Fibroblast of lung (primary cell): ENCODE measurements around the gene KCNJ6. TPM values are rescaled to one million over a fixed set of nuclear protein-coding genes. Genes with fewer than 3 reads are reported as not detected.

Experiments used
- DNase-seq, 2 donors: peaks; one replicate each; pipeline versions ENCODE4 v3.0.0 to v3.0.0-alpha.2; 2010; ENCODE audit warnings: low read depth in 2 of 2
- H2AFZ ChIP-seq: 2 replicates; pipeline ENCODE4 v1.5.1; 2012; ENCODE audit warnings: low read length, control low read depth, inconsistent platforms
- H3K27ac ChIP-seq: 2 replicates; pipeline ENCODE4 v1.5.1; 2011; ENCODE audit warnings: low read length, control low read depth; ENCODE audit not compliant: insufficient read depth
- H3K27me3 ChIP-seq: 2 replicates; pipeline ENCODE4 v1.5.1; 2011; ENCODE audit warnings: mild to moderate bottlenecking, low read length; ENCODE audit not compliant: control insufficient read depth, insufficient read depth
- H3K36me3 ChIP-seq: 2 replicates; pipeline ENCODE4 v1.5.1; 2011; ENCODE audit warnings: low read length; ENCODE audit not compliant: control insufficient read depth, insufficient read depth
- H3K4me1 ChIP-seq: 2 replicates; pipeline ENCODE4 v1.5.1; 2011; ENCODE audit warnings: low read length; ENCODE audit not compliant: control insufficient read depth, insufficient read depth; ENCODE audit errors: extremely low read depth
- H3K4me2 ChIP-seq: 2 replicates; pipeline ENCODE4 v1.5.1; 2011; ENCODE audit warnings: low read length, control low read depth; ENCODE audit not compliant: insufficient read depth; ENCODE audit errors: extremely low read depth
- H3K4me3 ChIP-seq, 4 experiments: fragments of 200-600 bp in 1 of 4; sonication (generic) in 1 of 4; replicated peaks in 1 of 4; 2 replicates each; pipeline ENCODE4 v1.5.1; 2011 to 2016; ENCODE audit warnings: low read length in 4 of 4, low read depth in 3 of 4, mild to moderate bottlenecking in 3 of 4, control low read depth in 2 of 4, inconsistent platforms in 1 of 4, mixed read lengths in 1 of 4; ENCODE audit not compliant: insufficient read depth in 1 of 4; ENCODE audit errors: control extremely low read depth in 1 of 4
- H3K79me2 ChIP-seq: 2 replicates; pipeline ENCODE4 v1.5.1; 2012; ENCODE audit warnings: mild to moderate bottlenecking, low read length, inconsistent platforms; ENCODE audit not compliant: control insufficient read depth, insufficient read depth
- H3K9ac ChIP-seq: 2 replicates; pipeline ENCODE4 v1.5.1; 2011; ENCODE audit warnings: mild to moderate bottlenecking, low read length, control low read depth; ENCODE audit not compliant: insufficient read depth
- H3K9me3 ChIP-seq: 2 replicates; pipeline ENCODE4 v1.5.1; 2012; ENCODE audit warnings: low read depth, low read length; ENCODE audit not compliant: control insufficient read depth, insufficient read depth
- H4K20me1 ChIP-seq: 2 replicates; pipeline ENCODE4 v1.5.1; 2011; ENCODE audit warnings: low read length; ENCODE audit not compliant: control insufficient read depth, insufficient read depth; ENCODE audit errors: extremely low read depth
- EZH2 ChIP-seq: IDR thresholded peaks from 2 replicates; pipeline ENCODE4 v1.5.1; 2012; ENCODE audit warnings: low read length, control low read depth, mild to moderate bottlenecking; ENCODE audit errors: missing control alignments
- polyA plus RNA-seq, 2 donors: library from polyadenylated mRNA; depleted of rRNA in 1 of 2; stranded (reverse) in 1 of 2; unstranded in 1 of 2; fragments of >200 nt; gene quantifications; 2 replicates each; pipeline ENCODE4 v1.2.1, GENCODE V29; 2011 to 2012; ENCODE audit warnings: missing spikeins in 1 of 2
- total RNA-seq: library from RNA; depleted of rRNA; stranded (reverse); fragments of >200 nt; gene quantifications from 2 replicates; pipeline ENCODE4 v1.2.1, GENCODE V29; 2014
- TF ChIP-seq, protein P1 (sequence below), 2 donors: IDR thresholded peaks in 1 of 2; conservative IDR thresholded peaks in 1 of 2; 1 replicate in 1 of 2; 2 replicates in 1 of 2; pipeline ENCODE4 v1.5.1; 2011 to 2012; ENCODE audit warnings: low read length in 2 of 2, control low read depth in 1 of 2, inconsistent platforms in 1 of 2, low read depth in 1 of 2, mild to moderate bottlenecking in 1 of 2

KCNJ6 gene
- total and polyA plus RNA-seq, 2 donors (not counting 1 experiment from before 2014, with no cell fraction given), result under 0.01 to 7.6 TPM

DNA sequence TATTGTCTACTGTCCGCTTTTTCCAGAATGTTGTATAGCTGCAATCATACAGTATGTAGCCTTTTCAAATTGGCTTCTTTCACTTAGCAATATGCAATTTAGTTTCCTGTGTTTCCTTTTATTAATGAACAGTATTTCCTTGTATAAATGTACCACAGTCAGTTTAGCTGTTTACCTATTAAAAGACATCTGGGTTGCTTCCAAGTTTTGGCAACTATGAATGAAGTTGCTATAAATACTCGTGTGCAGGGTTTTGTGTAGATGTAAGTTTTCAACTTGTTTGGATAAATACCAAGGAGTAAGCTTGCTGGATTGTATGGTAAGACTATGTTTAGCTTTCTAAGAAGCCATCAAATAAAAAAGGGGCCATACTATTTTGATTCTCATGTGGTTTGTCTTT lies 24.4 kb upstream of the KCNJ6 start:
- TF ChIP-seq, protein P1, sequence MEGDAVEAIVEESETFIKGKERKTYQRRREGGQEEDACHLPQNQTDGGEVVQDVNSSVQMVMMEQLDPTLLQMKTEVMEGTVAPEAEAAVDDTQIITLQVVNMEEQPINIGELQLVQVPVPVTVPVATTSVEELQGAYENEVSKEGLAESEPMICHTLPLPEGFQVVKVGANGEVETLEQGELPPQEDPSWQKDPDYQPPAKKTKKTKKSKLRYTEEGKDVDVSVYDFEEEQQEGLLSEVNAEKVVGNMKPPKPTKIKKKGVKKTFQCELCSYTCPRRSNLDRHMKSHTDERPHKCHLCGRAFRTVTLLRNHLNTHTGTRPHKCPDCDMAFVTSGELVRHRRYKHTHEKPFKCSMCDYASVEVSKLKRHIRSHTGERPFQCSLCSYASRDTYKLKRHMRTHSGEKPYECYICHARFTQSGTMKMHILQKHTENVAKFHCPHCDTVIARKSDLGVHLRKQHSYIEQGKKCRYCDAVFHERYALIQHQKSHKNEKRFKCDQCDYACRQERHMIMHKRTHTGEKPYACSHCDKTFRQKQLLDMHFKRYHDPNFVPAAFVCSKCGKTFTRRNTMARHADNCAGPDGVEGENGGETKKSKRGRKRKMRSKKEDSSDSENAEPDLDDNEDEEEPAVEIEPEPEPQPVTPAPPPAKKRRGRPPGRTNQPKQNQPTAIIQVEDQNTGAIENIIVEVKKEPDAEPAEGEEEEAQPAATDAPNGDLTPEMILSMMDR (conservative IDR thresholded peaks at IDR 0.05 in 1 of 2, IDR thresholded peaks at IDR 0.05 in 1 of 2; ENCODE audit: low read depth in 1 of 2, low read length in 2 of 2), result no peak
- no peak for TF ChIP-seq EZH2
- DNase-seq, result no peak
- Histone ChIP-seq H3K36me3 (no peaks in the 10 kb centered on the region), H3K79me2 (no peaks in the 10 kb centered on the region), H3K27me3 (no peaks in the 10 kb centered on the region), H2AFZ (no peak overlapping the region), H3K9me3 (no peaks in the 10 kb centered on the region), H3K27ac (no peak overlapping the region), H3K4me2 (no peak overlapping the region), H4K20me1 (no peaks in the 10 kb centered on the region), H3K4me3 (no peak overlapping the region), H3K9ac (no peak overlapping the region), H3K4me1 (no peaks in the 10 kb centered on the region)

DNA sequence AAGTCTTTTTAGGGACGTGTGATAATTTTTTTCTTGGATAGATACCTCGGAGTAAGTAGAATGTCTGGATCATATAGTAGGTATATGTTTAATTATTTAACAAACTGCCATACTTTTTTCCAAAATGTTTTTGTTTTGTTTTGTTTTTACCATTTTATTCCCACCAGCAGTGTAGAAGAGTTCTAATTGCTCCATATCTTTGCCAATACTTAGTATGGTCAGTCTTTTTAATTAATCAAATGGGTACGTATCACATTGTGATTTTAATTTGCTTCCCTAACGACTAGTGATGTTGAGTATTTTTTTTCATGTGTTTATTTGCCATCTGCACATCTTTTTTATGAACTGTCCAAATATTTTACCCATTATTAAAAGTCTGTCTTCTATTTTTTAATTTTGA lies 23.6 kb upstream of the KCNJ6 start:
- Histone ChIP-seq H3K79me2 (no peaks in the 10 kb centered on the region), H4K20me1 (no peaks in the 10 kb centered on the region), H3K9ac (no peak overlapping the region), H3K4me3 (no peak overlapping the region), H3K9me3 (no peaks in the 10 kb centered on the region), H2AFZ (no peak overlapping the region), H3K4me2 (no peak overlapping the region), H3K4me1 (no peaks in the 10 kb centered on the region), H3K27me3 (no peaks in the 10 kb centered on the region), H3K27ac (no peak overlapping the region), H3K36me3 (no peaks in the 10 kb centered on the region)
- DNase-seq, result no peak
- no peak for TF ChIP-seq EZH2
- TF ChIP-seq, protein P1 (conservative IDR thresholded peaks at IDR 0.05 in 1 of 2, IDR thresholded peaks at IDR 0.05 in 1 of 2; ENCODE audit: low read depth in 1 of 2, low read length in 2 of 2), result no peak

DNA sequence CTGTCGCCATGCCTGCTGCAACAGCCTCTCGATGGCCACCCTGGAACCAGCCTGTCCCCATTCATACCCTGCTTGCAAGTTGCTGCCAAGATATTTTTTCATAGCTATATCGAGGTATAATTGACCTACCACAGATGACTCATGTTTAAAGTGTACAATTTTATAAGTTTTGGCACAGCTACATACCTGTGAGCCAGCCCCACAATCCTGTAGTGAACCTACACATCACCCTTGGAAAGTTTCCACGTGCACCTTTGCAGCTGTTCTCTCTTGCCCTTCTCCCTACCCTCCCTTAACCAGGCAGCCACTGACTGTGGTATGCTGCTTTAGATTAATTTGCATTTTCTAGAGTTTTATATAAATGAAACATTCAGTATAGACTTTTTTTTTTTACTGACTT lies 23.0 kb upstream of the KCNJ6 start:
- no peak overlapping the region for H3K27ac ChIP-seq
- H3K4me1 ChIP-seq, result no peaks in the 10 kb centered on the region
- H3K79me2 ChIP-seq, result no peaks in the 10 kb centered on the region
- no peaks in the 10 kb centered on the region for H4K20me1 ChIP-seq
- no peaks in the 10 kb centered on the region for H3K27me3 ChIP-seq
- H2AFZ ChIP-seq, result no peak overlapping the region
- H3K4me2 ChIP-seq, result no peak overlapping the region
- no peaks in the 10 kb centered on the region for H3K36me3 ChIP-seq
- no peaks in the 10 kb centered on the region for H3K9me3 ChIP-seq
- H3K9ac ChIP-seq, result no peak overlapping the region
- H3K4me3 ChIP-seq, result no peak overlapping the region
- TF ChIP-seq, protein P1 (conservative IDR thresholded peaks at IDR 0.05 in 1 of 2, IDR thresholded peaks at IDR 0.05 in 1 of 2; ENCODE audit: low read depth in 1 of 2, low read length in 2 of 2), result no peak
- no peak for TF ChIP-seq EZH2
- DNase-seq, result no peak
